Measurements from ENCODE around the gene SLN. TPM values are rescaled to one million over a fixed set of nuclear protein-coding genes. Genes with fewer than 3 reads are reported as not detected.

The SLN gene
- total RNA-seq, 1 experiment from 2014 or later = not detected

- no peaks in the 10 kb centered on the region for H3K36me3 Mint-ChIP-seq (ENCODE audit: insufficient read depth, unreplicated experiment)
- ChIA-PET POLR2A (no interaction called here), CTCF (no interaction called here)
- no peak overlapping the region for H3K27ac Mint-ChIP-seq (ENCODE audit: unreplicated experiment)
- TF ChIP-seq, protein P1, sequence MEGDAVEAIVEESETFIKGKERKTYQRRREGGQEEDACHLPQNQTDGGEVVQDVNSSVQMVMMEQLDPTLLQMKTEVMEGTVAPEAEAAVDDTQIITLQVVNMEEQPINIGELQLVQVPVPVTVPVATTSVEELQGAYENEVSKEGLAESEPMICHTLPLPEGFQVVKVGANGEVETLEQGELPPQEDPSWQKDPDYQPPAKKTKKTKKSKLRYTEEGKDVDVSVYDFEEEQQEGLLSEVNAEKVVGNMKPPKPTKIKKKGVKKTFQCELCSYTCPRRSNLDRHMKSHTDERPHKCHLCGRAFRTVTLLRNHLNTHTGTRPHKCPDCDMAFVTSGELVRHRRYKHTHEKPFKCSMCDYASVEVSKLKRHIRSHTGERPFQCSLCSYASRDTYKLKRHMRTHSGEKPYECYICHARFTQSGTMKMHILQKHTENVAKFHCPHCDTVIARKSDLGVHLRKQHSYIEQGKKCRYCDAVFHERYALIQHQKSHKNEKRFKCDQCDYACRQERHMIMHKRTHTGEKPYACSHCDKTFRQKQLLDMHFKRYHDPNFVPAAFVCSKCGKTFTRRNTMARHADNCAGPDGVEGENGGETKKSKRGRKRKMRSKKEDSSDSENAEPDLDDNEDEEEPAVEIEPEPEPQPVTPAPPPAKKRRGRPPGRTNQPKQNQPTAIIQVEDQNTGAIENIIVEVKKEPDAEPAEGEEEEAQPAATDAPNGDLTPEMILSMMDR (IDR thresholded peaks at IDR 0.05; ENCODE audit: insufficient read depth in 1 of 2, low read depth in 1 of 2, low read length in 1 of 2, severe bottlenecking in 1 of 2, unreplicated experiment in 1 of 2) = no peak
- H3K4me1 Mint-ChIP-seq (ENCODE audit: low read depth, unreplicated experiment) = no peaks in the 10 kb centered on the region
- H3K36me3 ChIP-seq (ENCODE audit: control insufficient read depth, insufficient read depth, low read length) = no peaks in the 10 kb centered on the region
- no TSS peak for BruUV-seq (replicated peaks)
- H3K4me3 Mint-ChIP-seq (ENCODE audit: unreplicated experiment) = no peak overlapping the region
- no peaks in the 10 kb centered on the region; the same call in 1 of the 2 replicates for H3K27me3 ChIP-seq (replicated peaks; ENCODE audit: control insufficient read depth, insufficient read depth, low read length)
- H3K4me1 ChIP-seq = no peaks in the 10 kb centered on the region
- no peaks in the 10 kb centered on the region for H3K9me3 Mint-ChIP-seq (ENCODE audit: unreplicated experiment)
- H3K27me3 Mint-ChIP-seq (ENCODE audit: insufficient read depth, unreplicated experiment) = peaks cover 22% of the 10 kb centered on the region
- intact Hi-C loops (cut with micrococcal nuclease; ENCODE audit: unreplicated experiment) = no loop called here
- DNase-seq = no peak
- no peak overlapping the region for H3K4me3 ChIP-seq (ENCODE audit: low read depth, low read length)
- no peaks in the 10 kb centered on the region for H3K9me3 ChIP-seq
Measured at GRCh38 chr11:107666911-107667613, 44.8 kb downstream of the SLN start.

DNA sequence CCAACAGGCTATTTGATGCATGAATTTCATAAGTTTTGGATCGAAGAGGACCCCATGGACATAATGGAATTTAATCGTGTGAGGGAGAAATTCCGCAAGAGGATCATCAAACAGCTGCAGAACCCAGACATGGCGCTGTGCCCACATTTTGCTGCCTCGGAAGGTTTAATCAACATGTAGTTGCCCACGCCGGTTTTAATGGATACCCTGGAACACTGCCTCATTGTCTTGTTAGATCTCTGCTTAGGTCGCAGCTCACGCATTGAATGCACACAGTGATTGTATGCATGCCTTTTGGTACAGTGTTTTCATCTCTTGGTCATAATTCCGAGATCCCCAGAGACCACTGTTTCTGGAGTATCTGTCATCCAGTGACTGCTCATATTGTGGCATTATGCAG, 46.8 kb downstream of the SLN start:
- Histone ChIP-seq H3K4me3 (ENCODE audit: low read depth, low read length) (no peak overlapping the region), H3K9me3 (no peaks in the 10 kb centered on the region), H3K27me3 (replicated peaks; ENCODE audit: control insufficient read depth, insufficient read depth, low read length) (no peaks in the 10 kb centered on the region; the same call in 1 of the 2 replicates), H3K36me3 (ENCODE audit: control insufficient read depth, insufficient read depth, low read length) (no peaks in the 10 kb centered on the region), H3K4me1 (no peaks in the 10 kb centered on the region)
- intact Hi-C loops (cut with micrococcal nuclease; ENCODE audit: unreplicated experiment) = no loop called here
- H3K27me3 Mint-ChIP-seq (ENCODE audit: insufficient read depth, unreplicated experiment) = peaks cover 22% of the 10 kb centered on the region
- POLR2A ChIA-PET = no interaction called here
- no TSS peak for BruUV-seq (replicated peaks)
- H3K9me3 Mint-ChIP-seq (ENCODE audit: unreplicated experiment) = no peaks in the 10 kb centered on the region
- H3K4me1 Mint-ChIP-seq (ENCODE audit: low read depth, unreplicated experiment) = no peaks in the 10 kb centered on the region
- TF ChIP-seq, protein P1 (IDR thresholded peaks at IDR 0.05; ENCODE audit: insufficient read depth in 1 of 2, low read depth in 1 of 2, low read length in 1 of 2, severe bottlenecking in 1 of 2, unreplicated experiment in 1 of 2) = no peak
- no peaks in the 10 kb centered on the region for H3K36me3 Mint-ChIP-seq (ENCODE audit: insufficient read depth, unreplicated experiment)
- no peak overlapping the region for H3K4me3 Mint-ChIP-seq (ENCODE audit: unreplicated experiment)
- DNase-seq = no peak
- no peak overlapping the region for H3K27ac Mint-ChIP-seq (ENCODE audit: unreplicated experiment)
- CTCF ChIA-PET = interaction anchor here (2.2 kb wide), 1 partner anchor 24 kb away, joined by 5 read pairs; no protein-coding TSS in a partner anchor

DNA sequence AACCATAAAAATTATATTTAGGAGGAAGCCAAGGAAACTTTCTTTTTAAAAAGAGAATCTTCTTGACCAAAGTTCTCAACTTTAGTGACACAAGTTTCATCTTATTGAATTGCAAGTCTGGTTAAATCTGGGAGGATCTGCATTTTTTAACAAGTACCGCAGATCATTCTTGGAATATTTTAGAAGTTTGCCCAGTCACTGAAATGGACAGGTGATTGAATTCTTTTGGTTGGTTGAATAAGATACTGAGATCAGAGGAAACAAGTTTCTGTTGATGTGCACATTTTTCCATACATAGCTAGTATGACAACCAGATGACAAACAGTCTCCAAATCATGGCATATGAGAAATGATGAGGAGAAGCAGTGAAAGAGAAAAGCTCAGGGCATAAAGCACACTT, 50.2 kb downstream of the SLN start:
- intact Hi-C loops (cut with micrococcal nuclease; ENCODE audit: unreplicated experiment) = no loop called here
- no peaks in the 10 kb centered on the region for H3K9me3 ChIP-seq
- BruUV-seq (replicated peaks) = no TSS peak
- H3K4me3 Mint-ChIP-seq (ENCODE audit: unreplicated experiment) = no peak overlapping the region
- H3K9me3 Mint-ChIP-seq (ENCODE audit: unreplicated experiment) = no peaks in the 10 kb centered on the region
- ChIA-PET POLR2A (no interaction called here), CTCF (no interaction called here)
- H3K27ac Mint-ChIP-seq (ENCODE audit: unreplicated experiment) = no peak overlapping the region
- H3K4me3 ChIP-seq (ENCODE audit: low read depth, low read length) = no peak overlapping the region
- DNase-seq = no peak
- no peaks in the 10 kb centered on the region for H3K36me3 ChIP-seq (ENCODE audit: control insufficient read depth, insufficient read depth, low read length)
- TF ChIP-seq, protein P1 (IDR thresholded peaks at IDR 0.05; ENCODE audit: insufficient read depth in 1 of 2, low read depth in 1 of 2, low read length in 1 of 2, severe bottlenecking in 1 of 2, unreplicated experiment in 1 of 2) = no peak
- no peaks in the 10 kb centered on the region for H3K4me1 Mint-ChIP-seq (ENCODE audit: low read depth, unreplicated experiment)
- no peaks in the 10 kb centered on the region for H3K36me3 Mint-ChIP-seq (ENCODE audit: insufficient read depth, unreplicated experiment)
- peaks cover 24% of the 10 kb centered on the region for H3K27me3 Mint-ChIP-seq (ENCODE audit: insufficient read depth, unreplicated experiment)
- no peaks in the 10 kb centered on the region for H3K4me1 ChIP-seq
- H3K27me3 ChIP-seq (replicated peaks; ENCODE audit: control insufficient read depth, insufficient read depth, low read length) = no peaks in the 10 kb centered on the region; the same call in 1 of the 2 replicates
